GM12878 (cell line): Measurements from ENCODE around the gene DDX19B. TPM values are rescaled to one million over a fixed set of nuclear protein-coding genes. Genes with fewer than 3 reads are reported as not detected.

Source experiments
- ASH2L ChIP-seq: fragments of 300-600, 200-600 bp; sonication (generic); IDR thresholded peaks from 2 replicates; pipeline ENCODE4 v1.6.1; 2017; ENCODE audit warnings: low read depth, mild to moderate bottlenecking, borderline replicate concordance
- CEBPB ChIP-seq, 2 experiments: fragments of 150-350 bp in 1 of 2; IDR thresholded peaks; 2 replicates each; pipeline ENCODE4 v1.6.1; 2012 to 2014; ENCODE audit warnings: low read depth in 2 of 2, low read length in 2 of 2, borderline replicate concordance in 1 of 2, inconsistent platforms in 1 of 2
- GATAD2B ChIP-seq: fragments of 450-650 bp; conservative IDR thresholded peaks from 2 replicates; pipeline ENCODE4 v1.6.1; 2017; ENCODE audit warnings: low read depth, mild to moderate bottlenecking, moderate library complexity
- HCFC1 ChIP-seq: fragments of 150-350 bp; IDR thresholded peaks from 2 replicates; pipeline ENCODE4 v1.6.1; 2014; ENCODE audit warnings: low read length
- MAX ChIP-seq: IDR thresholded peaks from 2 replicates; pipeline ENCODE4 v1.6.1; 2012; ENCODE audit warnings: low read depth, low read length, improper control_type of control experiment
- NBN ChIP-seq: fragments of 450-650 bp; IDR thresholded peaks from 2 replicates; pipeline ENCODE4 v1.6.1; 2016
- NR2F1 ChIP-seq: fragments of 450-650 bp; conservative IDR thresholded peaks from 2 replicates; pipeline ENCODE4 v1.6.1; 2017; ENCODE audit warnings: mild to moderate bottlenecking
- POLR2A ChIP-seq: IDR thresholded peaks from 2 replicates; pipeline ENCODE4 v1.6.1; 2011; ENCODE audit warnings: low read depth, mild to moderate bottlenecking, low read length
- SMAD5 ChIP-seq: IDR thresholded peaks from 2 replicates; pipeline ENCODE4 v1.6.1; 2016; ENCODE audit warnings: antibody characterized with exemption, low read depth
- TCF7 ChIP-seq: IDR thresholded peaks from 2 replicates; pipeline ENCODE4 v1.6.1; 2014; ENCODE audit warnings: antibody characterized with exemption, borderline replicate concordance
- ZBED1 ChIP-seq: IDR thresholded peaks from 2 replicates; pipeline ENCODE4 v1.6.1; 2016; ENCODE audit warnings: borderline replicate concordance
- ZSCAN29 ChIP-seq: fragments of 450-650 bp; IDR thresholded peaks from 2 replicates; pipeline ENCODE4 v1.6.1; 2017; ENCODE audit warnings: mild to moderate bottlenecking, moderate library complexity
- polyA plus RNA-seq, 11 experiments: library from polyadenylated mRNA; depleted of rRNA in 4 of 11; unstranded in 6 of 11; stranded (reverse) in 5 of 11; fragments of >200 nt; fragmentation: Nextera tagmentation in 4 of 11; fragmentation: Illumina TruSeq in 1 of 11; extraction: Ambion mirVana in 4 of 11; extraction: Trizol in 1 of 11; gene quantifications; 1 replicate in 1 of 11; 2 replicates in 10 of 11; pipeline versions ENCODE4 v1.2.1 to v1.2.3, GENCODE V29; 2011 to 2016; ENCODE audit warnings: inconsistent platforms in 2 of 11, missing spikeins in 2 of 11, low read depth in 1 of 11
- total RNA-seq, 4 experiments: library from RNA; depleted of rRNA in 3 of 4; stranded (reverse); fragments of >200 nt in 3 of 4; fragmentation: Illumina TruSeq in 1 of 4; extraction: Trizol in 1 of 4; gene quantifications; 2 replicates each; pipeline versions ENCODE4 v1.2.1 to v1.2.3, GENCODE V29; 2013 to 2021
- TF ChIP-seq, protein P1 (sequence below): fragments of 450-650 bp; IDR thresholded peaks from 2 replicates; pipeline ENCODE4 v1.6.1; 2014; ENCODE audit warnings: mild to moderate bottlenecking
- TF ChIP-seq, protein P2 (sequence below): fragments of 450-650 bp; IDR thresholded peaks from 2 replicates; pipeline ENCODE4 v1.6.1; 2017; ENCODE audit warnings: mild to moderate bottlenecking, moderate library complexity
- TF ChIP-seq, protein P3 (sequence below), 3 experiments: IDR thresholded peaks in 2 of 3; conservative IDR thresholded peaks in 1 of 3; 2 replicates each; pipeline ENCODE4 v1.5.1; 2011; ENCODE audit warnings: low read depth in 3 of 3, low read length in 3 of 3, mild to moderate bottlenecking in 3 of 3, control low read depth in 2 of 3, moderate library complexity in 2 of 3, inconsistent platforms in 1 of 3, mixed read lengths in 1 of 3; ENCODE audit not compliant: control insufficient read depth in 2 of 3, insufficient read depth in 1 of 3; ENCODE audit errors: extremely low read depth in 1 of 3
- TF ChIP-seq, protein P4 (sequence below): fragments of 450-650 bp; IDR thresholded peaks from 2 replicates; pipeline ENCODE4 v1.6.1; 2017; ENCODE audit warnings: mild to moderate bottlenecking, moderate library complexity

Gene DDX19B
- total and polyA plus RNA-seq, 10 of the 15 experiments (the other 5 are each of a cell fraction or from before 2014, with no cell fraction given): 14.1 to 69.1 (median 42.5) TPM

DNA sequence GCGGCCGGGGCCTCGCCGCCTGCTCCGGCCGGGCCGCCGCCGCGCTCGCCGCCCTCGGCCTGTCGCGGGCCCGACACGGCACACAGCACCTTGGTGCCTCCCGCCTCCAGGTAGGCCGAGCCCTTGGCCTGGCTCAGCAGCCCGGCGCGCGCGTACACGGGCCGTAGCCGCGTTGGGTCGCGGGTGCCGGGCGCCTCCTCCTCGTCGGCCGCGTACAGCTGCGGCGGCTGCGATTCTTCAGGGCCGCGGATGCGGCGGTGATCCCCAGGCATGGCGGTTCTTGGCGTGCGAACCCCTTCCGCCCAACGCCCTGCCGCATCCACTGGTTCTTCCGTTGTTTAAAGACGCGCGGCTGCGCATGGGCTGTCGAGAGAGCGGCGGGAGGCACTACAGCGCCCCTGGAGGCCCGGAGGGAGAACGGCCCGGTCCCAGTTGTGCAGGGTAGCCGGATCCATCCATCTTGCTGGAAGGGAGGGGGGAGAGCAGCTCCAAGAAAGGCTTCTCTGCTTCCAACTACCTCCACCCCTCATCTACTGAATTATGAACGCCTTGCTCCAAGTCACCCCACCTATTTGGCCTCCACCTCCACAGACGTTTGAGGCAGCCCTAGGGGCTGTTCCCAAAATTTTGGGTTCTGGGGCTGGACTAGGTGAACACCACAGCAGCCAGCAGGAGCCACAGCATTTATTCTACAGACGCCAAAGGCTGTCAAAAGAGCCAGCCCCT, 47.2 kb upstream of the DDX19B start, which contains the start of gene EXOSC6 (continued):
- TF ChIP-seq CEBPB (IDR thresholded peaks at IDR 0.05; ENCODE audit: borderline replicate concordance in 1 of 2, low read depth in 2 of 2, low read length in 2 of 2) (0 out of 4 replicates have a peak, but pooled peaks of 1 of the 2 experiments have one; percentile 10), HCFC1 (peak; percentile 69), ZSCAN29 (peak; percentile 23; the same call in 1 of the 2 replicates), SMAD5 (peak; percentile 94), NBN (0 out of 2 replicates have a peak, but pooled peaks have one; percentile 51), POLR2A (peak; percentile 97), NR2F1 (peak; percentile 27), GATAD2B (peak; percentile 75; the same call in 1 of the 2 replicates), ZBED1 (peak; percentile 87; the same call in 1 of the 2 replicates), MAX (peak; percentile 90), TCF7 (no peak), ASH2L (0 out of 2 replicates have a peak, but pooled peaks have one; percentile 53)
- TF ChIP-seq, protein P1, sequence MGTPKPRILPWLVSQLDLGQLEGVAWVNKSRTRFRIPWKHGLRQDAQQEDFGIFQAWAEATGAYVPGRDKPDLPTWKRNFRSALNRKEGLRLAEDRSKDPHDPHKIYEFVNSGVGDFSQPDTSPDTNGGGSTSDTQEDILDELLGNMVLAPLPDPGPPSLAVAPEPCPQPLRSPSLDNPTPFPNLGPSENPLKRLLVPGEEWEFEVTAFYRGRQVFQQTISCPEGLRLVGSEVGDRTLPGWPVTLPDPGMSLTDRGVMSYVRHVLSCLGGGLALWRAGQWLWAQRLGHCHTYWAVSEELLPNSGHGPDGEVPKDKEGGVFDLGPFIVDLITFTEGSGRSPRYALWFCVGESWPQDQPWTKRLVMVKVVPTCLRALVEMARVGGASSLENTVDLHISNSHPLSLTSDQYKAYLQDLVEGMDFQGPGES: no peak
- TF ChIP-seq, protein P2, sequence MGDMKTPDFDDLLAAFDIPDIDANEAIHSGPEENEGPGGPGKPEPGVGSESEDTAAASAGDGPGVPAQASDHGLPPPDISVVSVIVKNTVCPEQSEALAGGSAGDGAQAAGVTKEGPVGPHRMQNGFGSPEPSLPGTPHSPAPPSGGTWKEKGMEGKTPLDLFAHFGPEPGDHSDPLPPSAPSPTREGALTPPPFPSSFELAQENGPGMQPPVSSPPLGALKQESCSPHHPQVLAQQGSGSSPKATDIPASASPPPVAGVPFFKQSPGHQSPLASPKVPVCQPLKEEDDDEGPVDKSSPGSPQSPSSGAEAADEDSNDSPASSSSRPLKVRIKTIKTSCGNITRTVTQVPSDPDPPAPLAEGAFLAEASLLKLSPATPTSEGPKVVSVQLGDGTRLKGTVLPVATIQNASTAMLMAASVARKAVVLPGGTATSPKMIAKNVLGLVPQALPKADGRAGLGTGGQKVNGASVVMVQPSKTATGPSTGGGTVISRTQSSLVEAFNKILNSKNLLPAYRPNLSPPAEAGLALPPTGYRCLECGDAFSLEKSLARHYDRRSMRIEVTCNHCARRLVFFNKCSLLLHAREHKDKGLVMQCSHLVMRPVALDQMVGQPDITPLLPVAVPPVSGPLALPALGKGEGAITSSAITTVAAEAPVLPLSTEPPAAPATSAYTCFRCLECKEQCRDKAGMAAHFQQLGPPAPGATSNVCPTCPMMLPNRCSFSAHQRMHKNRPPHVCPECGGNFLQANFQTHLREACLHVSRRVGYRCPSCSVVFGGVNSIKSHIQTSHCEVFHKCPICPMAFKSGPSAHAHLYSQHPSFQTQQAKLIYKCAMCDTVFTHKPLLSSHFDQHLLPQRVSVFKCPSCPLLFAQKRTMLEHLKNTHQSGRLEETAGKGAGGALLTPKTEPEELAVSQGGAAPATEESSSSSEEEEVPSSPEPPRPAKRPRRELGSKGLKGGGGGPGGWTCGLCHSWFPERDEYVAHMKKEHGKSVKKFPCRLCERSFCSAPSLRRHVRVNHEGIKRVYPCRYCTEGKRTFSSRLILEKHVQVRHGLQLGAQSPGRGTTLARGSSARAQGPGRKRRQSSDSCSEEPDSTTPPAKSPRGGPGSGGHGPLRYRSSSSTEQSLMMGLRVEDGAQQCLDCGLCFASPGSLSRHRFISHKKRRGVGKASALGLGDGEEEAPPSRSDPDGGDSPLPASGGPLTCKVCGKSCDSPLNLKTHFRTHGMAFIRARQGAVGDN: 0 out of 2 replicates have a peak, but pooled peaks have one; percentile 32
- TF ChIP-seq, protein P3, sequence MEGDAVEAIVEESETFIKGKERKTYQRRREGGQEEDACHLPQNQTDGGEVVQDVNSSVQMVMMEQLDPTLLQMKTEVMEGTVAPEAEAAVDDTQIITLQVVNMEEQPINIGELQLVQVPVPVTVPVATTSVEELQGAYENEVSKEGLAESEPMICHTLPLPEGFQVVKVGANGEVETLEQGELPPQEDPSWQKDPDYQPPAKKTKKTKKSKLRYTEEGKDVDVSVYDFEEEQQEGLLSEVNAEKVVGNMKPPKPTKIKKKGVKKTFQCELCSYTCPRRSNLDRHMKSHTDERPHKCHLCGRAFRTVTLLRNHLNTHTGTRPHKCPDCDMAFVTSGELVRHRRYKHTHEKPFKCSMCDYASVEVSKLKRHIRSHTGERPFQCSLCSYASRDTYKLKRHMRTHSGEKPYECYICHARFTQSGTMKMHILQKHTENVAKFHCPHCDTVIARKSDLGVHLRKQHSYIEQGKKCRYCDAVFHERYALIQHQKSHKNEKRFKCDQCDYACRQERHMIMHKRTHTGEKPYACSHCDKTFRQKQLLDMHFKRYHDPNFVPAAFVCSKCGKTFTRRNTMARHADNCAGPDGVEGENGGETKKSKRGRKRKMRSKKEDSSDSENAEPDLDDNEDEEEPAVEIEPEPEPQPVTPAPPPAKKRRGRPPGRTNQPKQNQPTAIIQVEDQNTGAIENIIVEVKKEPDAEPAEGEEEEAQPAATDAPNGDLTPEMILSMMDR (IDR thresholded peaks at IDR 0.05 in 2 of 3, conservative IDR thresholded peaks at IDR 0.05 in 1 of 3; ENCODE audit: control insufficient read depth in 2 of 3, extremely low read depth in 1 of 3, insufficient read depth in 1 of 3, low read depth in 3 of 3, low read length in 3 of 3): peak; percentile 94 to 99 (median 95); a peak in 5 of 6 replicates
- TF ChIP-seq, protein P4, sequence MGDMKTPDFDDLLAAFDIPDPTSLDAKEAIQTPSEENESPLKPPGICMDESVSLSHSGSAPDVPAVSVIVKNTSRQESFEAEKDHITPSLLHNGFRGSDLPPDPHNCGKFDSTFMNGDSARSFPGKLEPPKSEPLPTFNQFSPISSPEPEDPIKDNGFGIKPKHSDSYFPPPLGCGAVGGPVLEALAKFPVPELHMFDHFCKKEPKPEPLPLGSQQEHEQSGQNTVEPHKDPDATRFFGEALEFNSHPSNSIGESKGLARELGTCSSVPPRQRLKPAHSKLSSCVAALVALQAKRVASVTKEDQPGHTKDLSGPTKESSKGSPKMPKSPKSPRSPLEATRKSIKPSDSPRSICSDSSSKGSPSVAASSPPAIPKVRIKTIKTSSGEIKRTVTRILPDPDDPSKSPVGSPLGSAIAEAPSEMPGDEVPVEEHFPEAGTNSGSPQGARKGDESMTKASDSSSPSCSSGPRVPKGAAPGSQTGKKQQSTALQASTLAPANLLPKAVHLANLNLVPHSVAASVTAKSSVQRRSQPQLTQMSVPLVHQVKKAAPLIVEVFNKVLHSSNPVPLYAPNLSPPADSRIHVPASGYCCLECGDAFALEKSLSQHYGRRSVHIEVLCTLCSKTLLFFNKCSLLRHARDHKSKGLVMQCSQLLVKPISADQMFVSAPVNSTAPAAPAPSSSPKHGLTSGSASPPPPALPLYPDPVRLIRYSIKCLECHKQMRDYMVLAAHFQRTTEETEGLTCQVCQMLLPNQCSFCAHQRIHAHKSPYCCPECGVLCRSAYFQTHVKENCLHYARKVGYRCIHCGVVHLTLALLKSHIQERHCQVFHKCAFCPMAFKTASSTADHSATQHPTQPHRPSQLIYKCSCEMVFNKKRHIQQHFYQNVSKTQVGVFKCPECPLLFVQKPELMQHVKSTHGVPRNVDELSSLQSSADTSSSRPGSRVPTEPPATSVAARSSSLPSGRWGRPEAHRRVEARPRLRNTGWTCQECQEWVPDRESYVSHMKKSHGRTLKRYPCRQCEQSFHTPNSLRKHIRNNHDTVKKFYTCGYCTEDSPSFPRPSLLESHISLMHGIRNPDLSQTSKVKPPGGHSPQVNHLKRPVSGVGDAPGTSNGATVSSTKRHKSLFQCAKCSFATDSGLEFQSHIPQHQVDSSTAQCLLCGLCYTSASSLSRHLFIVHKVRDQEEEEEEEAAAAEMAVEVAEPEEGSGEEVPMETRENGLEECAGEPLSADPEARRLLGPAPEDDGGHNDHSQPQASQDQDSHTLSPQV: no peak
